Measurements from ENCODE around the gene SLC11A2.
"Not testable (repeated sequence)": the region's sequence is repeated elsewhere in the genome, so short reads cannot be mapped to it uniquely, and the experiment has no call there.

Gene SLC11A2

GRCh38 chr12:50990147-50990727 is 35.9 kb downstream of the SLC11A2 start:
- DNase-seq (ENCODE audit: low read depth), result no peak

GRCh38 chr12:50988871-50989270 is 37.3 kb downstream of the SLC11A2 start:
- DNase-seq (ENCODE audit: low read depth), result no peak

GRCh38 chr12:50988051-50988450 is 38.1 kb downstream of the SLC11A2 start:
- no peak for DNase-seq (ENCODE audit: low read depth)

GRCh38 chr12:50986966-50987737 is 39.0 kb downstream of the SLC11A2 start:
- DNase-seq (ENCODE audit: low read depth), result no peak

GRCh38 chr12:50985322-50985721 is 40.9 kb downstream of the SLC11A2 start:
- DNase-seq (ENCODE audit: low read depth), result no peak

- no peak for DNase-seq (ENCODE audit: low read depth)
Measured at GRCh38 chr12:50984586-50985298, 41.4 kb downstream of the SLC11A2 start.

GRCh38 chr12:50981319-50982239 is 44.6 kb downstream of the SLC11A2 start:
- DNase-seq (ENCODE audit: low read depth), result no peak

- DNase-seq (ENCODE audit: low read depth), result no peak
Measured at GRCh38 chr12:50980545-50980944, 45.6 kb downstream of the SLC11A2 start.

- DNase-seq (ENCODE audit: low read depth), result no peak
Measured at GRCh38 chr12:50979369-50980052, 46.7 kb downstream of the SLC11A2 start.

- DNase-seq (ENCODE audit: low read depth), result no peak
Measured at GRCh38 chr12:50971946-50972345, 54.2 kb downstream of the SLC11A2 start.

- no peak for DNase-seq (ENCODE audit: low read depth)
Measured at GRCh38 chr12:50964432-50964831, 61.8 kb downstream of the SLC11A2 start.

- DNase-seq (ENCODE audit: low read depth), result no peak
Measured at GRCh38 chr12:50961708-50962107, 64.5 kb downstream of the SLC11A2 start.

GRCh38 chr12:50960130-50960529 is 66.1 kb downstream of the SLC11A2 start:
- no peak for DNase-seq (ENCODE audit: low read depth)

GRCh38 chr12:50955697-50956096 is 70.5 kb downstream of the SLC11A2 start:
- no peak for DNase-seq (ENCODE audit: low read depth)

GRCh38 chr12:50955288-50955687 is 70.9 kb downstream of the SLC11A2 start:
- no peak for DNase-seq (ENCODE audit: low read depth)

- DNase-seq (ENCODE audit: low read depth), result not testable (repeated sequence)
Measured at GRCh38 chr12:50954789-50955188, 71.4 kb downstream of the SLC11A2 start.

- no peak for DNase-seq (ENCODE audit: low read depth)
Measured at GRCh38 chr12:50953047-50953446, 73.1 kb downstream of the SLC11A2 start.

- DNase-seq (ENCODE audit: low read depth), result no peak
Measured at GRCh38 chr12:50952510-50952909, 73.7 kb downstream of the SLC11A2 start, which contains the start of gene HIGD1C. Gene HIGD1C (plus strand): TSS chr12:50952544. CDS start chr12:50953999, 1,455 bp downstream.

- DNase-seq (ENCODE audit: low read depth), result no peak
Measured at GRCh38 chr12:50951112-50951511, 75.1 kb downstream of the SLC11A2 start.

- DNase-seq (ENCODE audit: low read depth), result no peak
Measured at GRCh38 chr12:50949801-50950302, 76.3 kb downstream of the SLC11A2 start.

GRCh38 chr12:50948798-50949197 is 77.4 kb downstream of the SLC11A2 start:
- no peak for DNase-seq (ENCODE audit: low read depth)
